K562 (cell line): Measurements from ENCODE around the gene PIK3R4. TPM values are rescaled to one million over a fixed set of nuclear protein-coding genes. Genes with fewer than 3 reads are reported as not detected.
A peak's percentile ranks its signal among the peaks of the same experiment; 100 is the strongest.

Experiments used
- ATAC-seq: fragments of 200-7000 bp; cut with Tn5 transposase; 3 replicates; pipeline ENCODE4 v1.9.1; 2020; ENCODE audit warnings: moderate library complexity
- BruUV-seq: library from RNA; stranded (reverse); fragments of 400-500 nt; replicated peaks from 2 replicates; lab custom pipeline; 2021; lab: Mats Ljungman, UMichigan
- CTCF ChIA-PET: fragments of 300-600 bp; formaldehyde crosslinking; extraction: SDS; loops from one replicate; lab custom pipeline; 2021; ENCODE audit warnings: low intra/inter-chr PET ratio; lab: Yijun Ruan, JAX
- POLR2A ChIA-PET: fragments of 300-600, 350-650 bp; sonication (Branson Sonifier 250); formaldehyde crosslinking; extraction: SDS; loops from one replicate; lab custom pipeline; 2021; ENCODE audit warnings: antibody characterized with exemption, inconsistent platforms; lab: Yijun Ruan, JAX
- DNase-seq, 4 experiments: peaks; one replicate each; pipeline versions ENCODE4 v3.0.0 to v3.0.0-alpha.2; 2011 to 2018; ENCODE audit warnings: low spot score in 3 of 4, mixed read lengths in 3 of 4; ENCODE audit errors: extremely low read depth in 1 of 4
- FAIRE-seq: peaks from 2 replicates; lab custom pipeline; 2011; peaks lifted over from hg19 to GRCh38; lab: Jason Lieb, UNC
- H2AFZ ChIP-seq: 2 replicates; pipeline ENCODE4 v1.6.0; 2011; ENCODE audit warnings: low read depth, low read length, control low read depth, inconsistent platforms
- H3K27ac ChIP-seq: fragments of 200-600 bp; 3 replicates; pipeline ENCODE4 v1.8.0; 2011; ENCODE audit warnings: low read depth, mild to moderate bottlenecking, control low read depth, inconsistent platforms, low read length, moderate library complexity, mixed read lengths; ENCODE audit errors: extremely low read depth
- H3K27me3 ChIP-seq, 2 experiments: fragments of 300-600 bp in 1 of 2; 2 replicates in 1 of 2; 3 replicates in 1 of 2; pipeline versions ENCODE4 v1.6.0 to v1.8.0; 2011; ENCODE audit warnings: inconsistent platforms in 2 of 2, low read length in 2 of 2, mild to moderate bottlenecking in 1 of 2, mixed read lengths in 1 of 2, moderate library complexity in 1 of 2; ENCODE audit not compliant: control insufficient read depth in 2 of 2, insufficient read depth in 2 of 2
- H3K36me3 ChIP-seq: fragments of 300-600 bp; 3 replicates; pipeline ENCODE4 v1.8.0; 2011; ENCODE audit warnings: mild to moderate bottlenecking, low read length, inconsistent platforms; ENCODE audit not compliant: control insufficient read depth, insufficient read depth
- H3K4me1 ChIP-seq, 2 experiments: fragments of 200-600 bp in 1 of 2; replicated peaks in 1 of 2; 2 replicates in 1 of 2; 3 replicates in 1 of 2; pipeline versions ENCODE4 v1.5.1 to v1.8.0; 2011; ENCODE audit warnings: inconsistent platforms in 2 of 2, low read length in 2 of 2, mild to moderate bottlenecking in 1 of 2, mixed read lengths in 1 of 2, moderate library complexity in 1 of 2; ENCODE audit not compliant: control insufficient read depth in 2 of 2, insufficient read depth in 2 of 2
- H3K4me2 ChIP-seq: 2 replicates; pipeline ENCODE4 v1.6.1; 2011; ENCODE audit warnings: low read length, control low read depth, inconsistent platforms, mixed read lengths; ENCODE audit not compliant: insufficient read depth
- H3K4me3 ChIP-seq: fragments of 200-600 bp; sonication (generic), shearing (Covaris generic); 2 replicates; pipeline ENCODE4 v1.5.1; 2016; ENCODE audit warnings: control low read depth, inconsistent platforms
- H3K79me2 ChIP-seq: fragments of 200-600 bp; 3 replicates; pipeline ENCODE4 v1.8.0; 2011; ENCODE audit warnings: low read length, inconsistent platforms; ENCODE audit not compliant: control insufficient read depth, insufficient read depth
- H3K9ac ChIP-seq, 2 experiments: 2 replicates each; pipeline versions ENCODE4 v1.6.0 to v1.6.1; 2011; ENCODE audit warnings: low read depth in 2 of 2, low read length in 2 of 2, control low read depth in 1 of 2, inconsistent platforms in 1 of 2, mild to moderate bottlenecking in 1 of 2, mixed read lengths in 1 of 2; ENCODE audit not compliant: insufficient read depth in 1 of 2
- H3K9me1 ChIP-seq: one replicate; pipeline ENCODE4 v1.6.0; 2011; ENCODE audit warnings: inconsistent platforms, mild to moderate bottlenecking, low read length, moderate library complexity; ENCODE audit not compliant: control insufficient read depth, insufficient read depth
- H3K9me3 ChIP-seq: replicated peaks from 2 replicates; pipeline ENCODE4 v1.5.1; 2011; ENCODE audit warnings: low read depth, low read length, inconsistent platforms; ENCODE audit not compliant: control insufficient read depth, insufficient read depth
- H4K20me1 ChIP-seq: replicated peaks from 2 replicates; pipeline ENCODE4 v1.6.1; 2011; ENCODE audit warnings: low read length, inconsistent platforms, mixed read lengths; ENCODE audit not compliant: control insufficient read depth, insufficient read depth
- BCOR ChIP-seq: fragments of 450-650 bp; IDR thresholded peaks from 2 replicates; pipeline ENCODE4 v1.6.1; 2016
- CBFA2T2 ChIP-seq: fragments of 450-650 bp; conservative IDR thresholded peaks from 2 replicates; pipeline ENCODE4 v1.6.1; 2017; ENCODE audit warnings: mild to moderate bottlenecking
- CBX2 ChIP-seq: fragments of 200-600 bp; sonication (generic); IDR thresholded peaks from one replicate; pipeline ENCODE4 v1.6.1; 2012; ENCODE audit warnings: mild to moderate bottlenecking, low read length, inconsistent platforms; ENCODE audit not compliant: insufficient read depth, poor library complexity, severe bottlenecking
- CHCHD3 ChIP-seq: fragments of 250-450 bp; sonication (Bioruptor Pico); IDR thresholded peaks from 2 replicates; pipeline ENCODE4 v2.1.2; 2022; ENCODE audit warnings: mild to moderate bottlenecking
- FOSL1 ChIP-seq: fragments of 200-800 bp; sonication (Bioruptor generic); conservative IDR thresholded peaks from 2 replicates; pipeline ENCODE4 v1.6.1; 2016; ENCODE audit warnings: missing genetic modification characterization, missing compliant biosample characterization
- HMBOX1 ChIP-seq: sonication (generic); IDR thresholded peaks from 2 replicates; pipeline ENCODE4 v1.6.1; 2016
- JUND ChIP-seq, 2 experiments: IDR thresholded peaks; 2 replicates in 1 of 2; 3 replicates in 1 of 2; pipeline ENCODE4 v1.6.1; 2011; ENCODE audit warnings: borderline replicate concordance in 2 of 2, low read depth in 2 of 2, low read length in 2 of 2, improper control_type of control experiment in 1 of 2, missing biosample characterization in 1 of 2, missing genetic modification characterization in 1 of 2, missing genetic modification reagents in 1 of 2
- NCOR1 ChIP-seq: fragments of 450-650 bp; IDR thresholded peaks from 2 replicates; pipeline ENCODE4 v1.6.1; 2016; ENCODE audit warnings: mild to moderate bottlenecking, moderate library complexity
- NELFE ChIP-seq: IDR thresholded peaks from 2 replicates; pipeline ENCODE4 v1.6.1; 2011; ENCODE audit warnings: mild to moderate bottlenecking; ENCODE audit not compliant: insufficient read depth, insufficient read length
- SOX6 ChIP-seq: fragments of 450-650 bp; IDR thresholded peaks from 2 replicates; pipeline ENCODE4 v1.6.1; 2014; ENCODE audit warnings: mild to moderate bottlenecking
- TGIF2 ChIP-seq: sonication (generic); formaldehyde crosslinking; IDR thresholded peaks from 2 replicates; pipeline ENCODE4 v1.8.1; 2022; ENCODE audit warnings: mild to moderate bottlenecking, missing genetic modification reagents, moderate library complexity
- THAP12 ChIP-seq: fragments of 250-450 bp; sonication (Bioruptor Pico); IDR thresholded peaks from 2 replicates; pipeline ENCODE4 v1.9.0; 2021; ENCODE audit warnings: mild to moderate bottlenecking, inconsistent platforms
- ZBTB49 ChIP-seq: sonication (generic); formaldehyde crosslinking; IDR thresholded peaks from 2 replicates; pipeline ENCODE4 v1.8.0; 2022; ENCODE audit warnings: missing genetic modification reagents, mild to moderate bottlenecking, borderline replicate concordance
- ZNF445 ChIP-seq: fragments of 250-450 bp; sonication (Bioruptor Pico); IDR thresholded peaks from 2 replicates; pipeline ENCODE4 v1.4.0; 2020; ENCODE audit warnings: low read depth, mild to moderate bottlenecking, moderate library complexity
- ZNF668 ChIP-seq: fragments of 250-450 bp; sonication (Bioruptor Pico); IDR thresholded peaks from 2 replicates; pipeline ENCODE4 v1.8.0; 2022; ENCODE audit warnings: mild to moderate bottlenecking, inconsistent platforms
- ZNF76 ChIP-seq: fragments of 250-450 bp; sonication (Bioruptor Pico); IDR thresholded peaks from 2 replicates; pipeline ENCODE4 v1.4.0; 2020; ENCODE audit warnings: mild to moderate bottlenecking, moderate library complexity, borderline replicate concordance
- ZNF785 ChIP-seq: fragments of 250-450 bp; sonication (Bioruptor Pico); IDR thresholded peaks from 2 replicates; pipeline ENCODE4 v1.4.0; 2020; ENCODE audit warnings: mild to moderate bottlenecking
- WGBS: fragments of 100-300 bp; shearing (Covaris generic); methylation state at CpG from one replicate; pipeline ENCODE4 v1.1.6; 2016; ENCODE audit warnings: low coverage, mixed read lengths; ENCODE audit not compliant: insufficient coverage; ENCODE audit errors: missing lambda C conversion rate; 5-methylcytosine and 5-hydroxymethylcytosine counted together
- in situ Hi-C: fragments of 300-500 bp; cut with MboI; formaldehyde crosslinking; loops from 4 replicates; pipeline ENCODE4 v1.15.0; 2018; ENCODE audit warnings: inconsistent platforms, mixed read lengths
- intact Hi-C: fragments of 100-400 bp; cut with micrococcal nuclease; formaldehyde crosslinking; loops from 2 replicates; pipeline ENCODE4 v1.14.2; 2022
- polyA plus RNA-seq, 8 experiments: library from polyadenylated mRNA; depleted of rRNA in 4 of 8; stranded (reverse) in 5 of 8; unstranded in 3 of 8; fragments of >200 nt; fragmentation: Nextera tagmentation in 2 of 8; fragmentation: Illumina TruSeq in 1 of 8; extraction: Ambion mirVana in 2 of 8; extraction: Trizol in 1 of 8; gene quantifications; 2 replicates each; pipeline versions ENCODE4 v1.2.1 to v1.2.3, GENCODE V29; 2011 to 2014; ENCODE audit warnings: inconsistent platforms in 1 of 8, missing spikeins in 1 of 8
- total RNA-seq, 7 experiments: library from RNA; depleted of rRNA in 6 of 7; stranded (reverse); fragments of >200 nt in 6 of 7; fragmentation: Illumina TruSeq in 2 of 7; extraction: Trizol in 2 of 7; gene quantifications; 2 replicates each; pipeline versions ENCODE4 v1.2.1 to v1.2.3, GENCODE V29; 2011 to 2021; ENCODE audit warnings: low replicate concordance in 1 of 7

PIK3R4 gene
- total and polyA plus RNA-seq, 9 of the 15 experiments (the other 6 are each of a cell fraction or from before 2014, with no cell fraction given) = 20.6 to 45.8 (median 26.0) TPM

- POLR2A ChIA-PET = interaction anchor here (1.2 kb wide), 2 partner anchors 14 to 16 kb away, joined by 3 to 4 read pairs; no protein-coding TSS in a partner anchor
- Histone ChIP-seq H3K27me3 (no peaks in the 10 kb centered on the region; a peak in 1 of 5 replicates), H3K4me3 (no peak overlapping the region), H3K9me1 (no peaks in the 10 kb centered on the region), H3K9me3 (no peaks in the 10 kb centered on the region), H3K9ac (no peak overlapping the region), H3K4me1 (peaks cover 0 to 5% of the 10 kb centered on the region in 2 experiments; a peak in 1 of 5 replicates), H3K36me3 (0 out of 3 replicates have a peak, but pooled peaks cover 4% of the 10 kb centered on the region), H3K4me2 (no peak overlapping the region), H2AFZ (no peak overlapping the region), H3K27ac (no peak overlapping the region), H4K20me1 (no peaks in the 10 kb centered on the region), H3K79me2 (no peaks in the 10 kb centered on the region)
- CTCF ChIA-PET = no interaction called here
- ATAC-seq = peak; percentile 56; the same call in 1 of the 3 replicates
- WGBS = 10% methylated on average over 2 of the region's 2 CpGs
- in situ Hi-C loops (no loop called here), intact Hi-C loops (no loop called here)
- peak in 2 of 4 experiments; percentile 8 to 40 for DNase-seq
- BruUV-seq = no TSS peak
- no peak for FAIRE-seq
- TF ChIP-seq BCOR = no peak
- 0 out of 2 replicates have a peak, but pooled peaks have one; percentile 26 for TF ChIP-seq HMBOX1
- TF ChIP-seq NELFE = no peak
- no peak for TF ChIP-seq ZBTB49 (CRISPR knock-in tag)
- TF ChIP-seq CBX2 = no peak
- peak; percentile 77 for TF ChIP-seq FOSL1 (tag)
- no peak for TF ChIP-seq CBFA2T2
- TF ChIP-seq NCOR1 = no peak
- no peak for TF ChIP-seq THAP12
- no peak for TF ChIP-seq ZNF668 (CRISPR knock-in tag)
- no peak for TF ChIP-seq TGIF2
- TF ChIP-seq ZNF785 (CRISPR knock-in tag) = no peak
- TF ChIP-seq JUND (IDR thresholded peaks at IDR 0.05; ENCODE audit: borderline replicate concordance, low read depth, low read length) = peak; percentile 38; the same call in 1 of the 2 replicates
- 0 out of 3 replicates have a peak, but pooled peaks have one; percentile 35 for TF ChIP-seq JUND (tag; IDR thresholded peaks at IDR 0.05; ENCODE audit: borderline replicate concordance, low read depth, low read length)
- TF ChIP-seq ZNF445 = no peak
- TF ChIP-seq ZNF76 (CRISPR knock-in tag) = no peak
- TF ChIP-seq SOX6 = peak; percentile 43; the same call in 1 of the 2 replicates
- no peak for TF ChIP-seq CHCHD3 (CRISPR knock-in tag)
Observed at GRCh38 chr3:130654921-130655320, 91.7 kb downstream of the PIK3R4 start.
